ENCODE results near the gene ATRN. TPM values are rescaled to one million over a fixed set of nuclear protein-coding genes. Genes with fewer than 3 reads are reported as not detected.

ATRN gene
- total and polyA plus RNA-seq, 2 of the 8 experiments (the other 6 are each of a cell fraction or from before 2014, with no cell fraction given), result 12.0 to 17.4 TPM

- no peak overlapping the region for H4K91ac ChIP-seq (replicated peaks; ENCODE audit: insufficient read length, low read length)
- no peak overlapping the region for H2BK12ac ChIP-seq (ENCODE audit: low read depth, low read length)
- H2BK15ac ChIP-seq (ENCODE audit: low read length), result no peak overlapping the region
- ChIA-PET POLR2A (ENCODE audit: partially characterized antibody) (no interaction called here), CTCF (ENCODE audit: partially characterized antibody) (interaction anchor here (1.2 to 3.4 kb wide), 3 partner anchors 12 to 142 kb away, joined by 3 to 22 read pairs (median 3); no protein-coding TSS in a partner anchor)
- no peak overlapping the region for H2BK5ac ChIP-seq (ENCODE audit: low read depth, low read length)
- no peaks in the 10 kb centered on the region for H3K27me3 ChIP-seq (replicated peaks in 1 of 4; ENCODE audit: control insufficient read depth in 3 of 4, extremely low read depth in 1 of 4, insufficient read depth in 3 of 4, low read length in 3 of 4)
- H2BK120ac ChIP-seq (replicated peaks; ENCODE audit: low read depth, low read length), result no peak overlapping the region
- H3K23me2 ChIP-seq (ENCODE audit: low read depth, low read length), result no peaks in the 10 kb centered on the region
- no peak for DNase-seq (ENCODE audit: low read depth in 1 of 2, low spot score in 2 of 2)
- H3K23ac ChIP-seq (ENCODE audit: insufficient read length), result no peak overlapping the region
- H3K4me2 ChIP-seq (ENCODE audit: insufficient read depth in 1 of 2, low read depth in 2 of 2, low read length in 2 of 2), result no peak overlapping the region
- H3K18ac ChIP-seq (ENCODE audit: extremely low read depth, low read length), result no peak overlapping the region
- H3K56ac ChIP-seq (replicated peaks; ENCODE audit: insufficient read length, low read depth, low read length), result no peak overlapping the region
- H3K9me3 ChIP-seq (ENCODE audit: insufficient read depth in 2 of 2, low read depth in 1 of 2, low read length in 1 of 2), result no peaks in the 10 kb centered on the region
- H3K79me1 ChIP-seq (ENCODE audit: low read depth, low read length), result no peaks in the 10 kb centered on the region
- no peaks in the 10 kb centered on the region for H3K4me1 ChIP-seq (replicated peaks in 1 of 4; ENCODE audit: control insufficient read depth in 3 of 4, insufficient read depth in 4 of 4, low read length in 3 of 4)
- no peaks in the 10 kb centered on the region for H3K79me2 ChIP-seq (ENCODE audit: control insufficient read depth in 1 of 2, insufficient read depth in 2 of 2, low read length in 2 of 2)
- H2AFZ ChIP-seq (ENCODE audit: low read length), result no peak overlapping the region
- no peak overlapping the region for H3K4ac ChIP-seq (replicated peaks; ENCODE audit: insufficient read length, low read depth, low read length)
- no peaks in the 10 kb centered on the region for H3K36me3 ChIP-seq (ENCODE audit: control insufficient read depth in 2 of 4, insufficient read depth in 4 of 4, low read length in 3 of 4)
- TF ChIP-seq POLR2A (IDR thresholded peaks at IDR 0.05; ENCODE audit: control extremely low read depth in 1 of 2, low read depth in 2 of 2, low read length in 2 of 2) (no peak), JUND (IDR thresholded peaks at IDR 0.05; ENCODE audit: low read length) (no peak), RBBP5 (IDR thresholded peaks at IDR 0.05; ENCODE audit: borderline replicate concordance, low read depth, low read length) (no peak), GTF2F1 (IDR thresholded peaks at IDR 0.05; ENCODE audit: borderline replicate concordance, low read depth, low read length) (no peak), RXRA (IDR thresholded peaks at IDR 0.05; ENCODE audit: insufficient read depth, low read depth, low read length) (no peak), EP300 (IDR thresholded peaks at IDR 0.05; ENCODE audit: borderline replicate concordance in 1 of 2, low read depth in 2 of 2, low read length in 2 of 2) (no peak), ATF2 (IDR thresholded peaks at IDR 0.05; ENCODE audit: low read length) (no peak), EZH2 (IDR thresholded peaks at IDR 0.05; ENCODE audit: low read depth, low read length, severe bottlenecking) (no peak)
- no peak overlapping the region for H4K8ac ChIP-seq (ENCODE audit: extremely low read depth, insufficient read depth, low read length)
- H3K9ac ChIP-seq (replicated peaks in 1 of 4; ENCODE audit: extremely low read depth in 1 of 4, low read depth in 3 of 4, low read length in 3 of 4), result no peak overlapping the region
- H4K5ac ChIP-seq (ENCODE audit: insufficient read length, low read depth, low read length), result no peak overlapping the region
- H4K20me1 ChIP-seq (replicated peaks in 1 of 2; ENCODE audit: control insufficient read depth in 1 of 2, insufficient read depth in 2 of 2, low read length in 2 of 2), result no peaks in the 10 kb centered on the region
- 96% methylated on average over 1 of the region's 1 CpG; no CpG with 5 or more reads in 1 of the 2 experiments for WGBS, 2 experiments (ENCODE audit: extremely low coverage in 1 of 2, insufficient coverage in 1 of 2, insufficient read length in 1 of 2, insufficient replicate concordance in 2 of 2, low coverage in 1 of 2, low lambda C conversion rate in 2 of 2, missing lambda C conversion rate in 1 of 2)
- H3K14ac ChIP-seq (ENCODE audit: insufficient read length), result no peak overlapping the region
- FAIRE-seq, result no peak
- no peak overlapping the region for H3K4me3 ChIP-seq (ENCODE audit: extremely low read depth in 1 of 4, insufficient read depth in 2 of 4, low read depth in 3 of 4, low read length in 4 of 4)
- H2AK5ac ChIP-seq (ENCODE audit: low read depth, low read length), result no peak overlapping the region
- no peak overlapping the region for H3K27ac ChIP-seq (ENCODE audit: low read depth, low read length)
- H2BK20ac ChIP-seq (ENCODE audit: low read length), result no peak overlapping the region
These were observed 80.0 kb downstream of the ATRN start for GRCh38 chr20:3550837-3551236.

All from H1 (cell line).